Measurements from ENCODE around the gene FGF6. TPM values are rescaled to one million over a fixed set of nuclear protein-coding genes. Genes with fewer than 3 reads are reported as not detected.
"Not testable (repeated sequence)": the region's sequence is repeated elsewhere in the genome, so short reads cannot be mapped to it uniquely, and the experiment has no call there.

Gene FGF6, protein sequence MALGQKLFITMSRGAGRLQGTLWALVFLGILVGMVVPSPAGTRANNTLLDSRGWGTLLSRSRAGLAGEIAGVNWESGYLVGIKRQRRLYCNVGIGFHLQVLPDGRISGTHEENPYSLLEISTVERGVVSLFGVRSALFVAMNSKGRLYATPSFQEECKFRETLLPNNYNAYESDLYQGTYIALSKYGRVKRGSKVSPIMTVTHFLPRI
- not detected for total RNA-seq
- long read RNA-seq: 0 reads

DNA sequence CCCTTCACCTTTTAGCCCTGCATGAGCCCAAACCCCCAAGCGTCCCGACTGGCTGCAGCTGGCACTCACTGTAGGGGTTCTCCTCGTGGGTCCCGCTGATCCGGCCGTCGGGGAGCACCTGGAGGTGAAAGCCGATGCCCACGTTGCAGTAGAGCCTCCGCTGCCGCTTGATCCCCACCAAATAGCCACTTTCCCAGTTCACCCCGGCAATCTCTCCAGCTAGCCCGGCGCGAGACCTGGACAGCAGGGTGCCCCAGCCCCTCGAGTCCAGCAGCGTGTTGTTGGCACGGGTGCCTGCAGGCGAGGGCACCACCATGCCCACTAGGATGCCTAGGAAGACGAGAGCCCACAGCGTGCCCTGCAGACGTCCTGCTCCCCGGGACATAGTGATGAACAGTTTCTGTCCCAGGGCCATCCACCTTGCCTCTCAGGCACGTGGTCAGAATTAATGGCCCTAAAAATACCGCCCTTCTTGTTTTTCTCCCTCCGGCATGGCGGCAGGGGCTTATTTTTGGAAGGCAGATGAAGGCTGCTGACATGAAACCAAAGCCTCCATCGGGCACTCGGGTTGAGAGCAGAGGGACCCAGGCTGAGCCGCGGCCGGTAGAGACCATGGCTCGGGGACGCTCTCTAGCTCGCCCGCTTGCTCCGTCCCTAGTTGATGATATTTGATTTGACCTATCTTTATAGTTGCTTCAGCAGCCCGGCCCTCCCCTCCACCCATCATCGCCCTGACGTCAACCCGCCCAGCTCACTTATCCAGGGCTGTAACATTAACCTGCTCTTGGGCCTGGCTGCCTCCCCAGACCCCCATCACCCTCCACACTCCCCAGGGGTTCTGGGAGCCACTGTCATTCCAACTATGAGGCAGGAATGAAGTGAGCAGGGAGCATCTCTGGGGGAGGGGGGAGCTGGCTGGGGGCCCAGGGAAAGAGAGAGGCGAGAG, at the start of gene FGF6:
FGF6 (minus strand) TSS at position 660 of the 946 bp plus-strand sequence; CDS start at position 415, 245 bp downstream.
- intact Hi-C loops (cut with DNase I): no loop called here
- ATAC-seq (ENCODE audit: poor library complexity) (no peak), DNase-seq (no peak)

DNA sequence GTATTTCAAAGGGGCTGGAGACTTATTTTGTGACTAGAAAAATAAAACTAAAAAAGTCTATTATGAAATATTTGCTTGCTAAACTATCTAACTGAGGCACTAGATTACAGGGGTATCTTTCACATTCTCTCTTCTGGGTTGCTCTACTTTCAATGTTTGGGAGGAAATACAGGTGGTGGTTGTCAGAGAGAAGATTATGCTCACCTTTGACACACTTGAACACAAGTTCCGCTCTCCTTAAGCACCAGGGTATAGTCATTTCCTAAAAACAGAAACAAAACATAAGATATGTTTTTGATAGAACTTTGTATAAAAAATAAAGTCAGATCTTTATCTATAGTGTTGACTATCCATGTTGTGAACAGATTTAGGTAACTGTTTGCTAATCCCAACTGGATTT, 45.4 kb upstream of the FGF6 start:
- DNase-seq (no peak), ATAC-seq (ENCODE audit: poor library complexity) (no peak)
- intact Hi-C loops (cut with DNase I): no loop called here

DNA sequence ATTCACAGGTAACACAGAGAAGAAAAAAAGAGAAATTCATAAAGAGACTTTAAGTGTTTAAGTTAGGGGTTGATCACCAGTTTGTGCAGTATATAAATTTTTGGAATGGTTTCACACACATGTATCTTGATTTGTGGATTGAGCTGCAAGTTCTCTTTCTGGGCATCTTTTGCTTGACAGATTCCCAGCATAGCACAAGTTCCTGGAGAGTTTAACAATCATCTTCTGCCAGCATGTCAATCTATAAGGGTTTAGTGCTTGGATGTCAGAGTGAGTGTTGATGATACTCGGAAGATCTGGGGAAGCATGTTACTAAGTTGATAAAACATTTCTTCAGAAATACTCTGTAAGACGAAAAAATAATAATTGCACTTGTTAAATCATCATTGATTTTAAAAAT, 43.9 kb upstream of the FGF6 start:
- no peak for ATAC-seq (ENCODE audit: poor library complexity)
- intact Hi-C loops (cut with DNase I): no loop called here

DNA sequence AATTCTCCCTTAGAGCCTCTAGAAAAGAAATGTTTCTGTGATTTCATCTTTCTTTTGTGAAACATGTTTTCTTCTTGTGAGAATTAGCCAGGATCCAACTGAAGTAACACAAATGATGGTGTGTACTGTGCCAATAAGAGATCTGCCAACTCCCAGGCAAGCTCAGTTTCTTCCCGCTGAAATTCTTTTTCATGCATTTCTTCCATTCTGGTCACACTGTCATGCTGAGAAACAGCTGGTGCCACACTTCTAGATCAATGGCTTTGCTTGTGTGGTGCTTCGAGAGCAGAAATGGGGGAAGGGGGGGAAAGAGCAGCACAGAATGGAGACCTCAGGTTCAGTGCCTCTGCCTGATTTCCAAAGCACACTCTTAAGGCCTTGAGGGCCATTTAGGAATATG, 41.4 kb upstream of the FGF6 start:
- ATAC-seq (ENCODE audit: poor library complexity) (no peak), DNase-seq (no peak)
- intact Hi-C loops (cut with DNase I): no loop called here

More for the DNA sequence above, 43.9 kb upstream of the FGF6 start:
- DNase-seq: no peak

DNA sequence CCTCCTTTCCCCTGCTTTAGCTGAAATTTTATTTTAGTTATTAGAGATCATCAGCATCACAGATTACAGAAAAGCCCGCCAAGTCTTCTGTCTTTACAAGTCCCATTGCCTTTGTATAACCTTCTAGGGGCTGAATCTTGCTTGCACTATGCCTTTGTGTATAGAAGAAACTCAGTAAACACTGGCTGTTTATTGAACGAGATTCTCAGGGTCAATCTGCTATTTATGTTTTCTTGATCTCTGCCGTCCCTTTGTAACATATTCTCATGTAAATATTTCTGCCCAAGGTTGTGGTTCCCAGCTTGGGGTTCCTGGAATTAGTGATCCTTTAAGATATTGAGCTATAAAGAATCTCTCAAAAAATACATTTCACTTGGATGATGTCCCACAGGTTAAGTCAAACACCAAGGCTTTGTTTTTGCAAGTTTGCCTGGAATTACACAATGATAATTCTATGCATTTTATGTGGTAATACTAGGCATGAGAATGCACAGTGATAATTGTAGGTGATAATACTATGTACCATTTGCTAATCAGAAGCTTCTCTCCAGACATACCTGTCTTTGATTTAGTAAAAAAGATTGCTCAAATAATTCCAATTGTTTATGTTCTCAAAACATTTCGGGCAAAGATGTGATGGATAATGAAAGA, 40.6 kb upstream of the FGF6 start:
- no peak for DNase-seq
- intact Hi-C loops (cut with DNase I): no loop called here
- no peak for ATAC-seq (ENCODE audit: poor library complexity)

DNA sequence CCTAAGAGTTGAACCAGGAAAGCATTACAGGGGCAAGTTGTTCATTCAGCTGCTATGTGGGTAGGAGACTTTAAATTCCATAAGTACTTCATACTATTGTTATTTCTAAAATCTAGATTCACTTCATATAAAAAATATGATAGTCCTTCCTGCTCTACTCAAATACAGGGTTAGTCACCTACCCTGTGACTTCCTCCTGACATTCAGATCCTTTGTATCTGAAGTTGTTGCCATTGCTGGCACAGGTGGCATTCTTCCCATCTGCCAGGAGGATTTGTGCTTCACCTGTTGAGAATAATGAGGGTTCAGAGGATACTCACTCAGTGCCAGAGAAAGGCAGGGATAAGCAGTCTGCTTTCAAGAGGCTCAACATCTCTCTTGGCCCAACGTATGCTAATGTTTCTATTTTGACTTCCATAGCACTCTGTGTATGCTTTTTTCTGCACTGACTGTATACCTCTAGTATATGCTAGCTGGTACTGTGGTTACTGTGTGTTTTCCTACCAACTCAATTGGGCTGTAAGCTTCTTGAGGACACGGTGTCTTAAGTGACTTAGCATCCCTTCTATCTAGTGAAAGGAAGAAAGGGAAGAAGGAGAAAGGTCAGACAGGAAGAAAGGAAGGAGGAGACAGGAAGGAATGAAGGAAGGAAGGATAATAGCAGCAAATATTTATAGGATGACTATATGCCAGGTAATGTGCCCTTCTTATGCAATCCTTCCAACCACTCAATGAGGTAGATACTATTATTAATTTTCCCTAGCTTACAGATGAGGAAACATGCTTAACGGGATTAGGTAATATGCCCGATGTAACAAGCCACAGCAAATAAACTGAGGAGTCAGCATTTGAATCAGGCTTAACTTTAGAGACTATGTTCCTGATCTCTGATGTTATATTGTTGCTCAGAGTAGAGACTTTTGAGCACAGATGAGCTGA, 38.5 kb upstream of the FGF6 start:
- ATAC-seq (ENCODE audit: poor library complexity): no peak
- DNase-seq: no peak
- intact Hi-C loops (cut with DNase I): no loop called here

DNA sequence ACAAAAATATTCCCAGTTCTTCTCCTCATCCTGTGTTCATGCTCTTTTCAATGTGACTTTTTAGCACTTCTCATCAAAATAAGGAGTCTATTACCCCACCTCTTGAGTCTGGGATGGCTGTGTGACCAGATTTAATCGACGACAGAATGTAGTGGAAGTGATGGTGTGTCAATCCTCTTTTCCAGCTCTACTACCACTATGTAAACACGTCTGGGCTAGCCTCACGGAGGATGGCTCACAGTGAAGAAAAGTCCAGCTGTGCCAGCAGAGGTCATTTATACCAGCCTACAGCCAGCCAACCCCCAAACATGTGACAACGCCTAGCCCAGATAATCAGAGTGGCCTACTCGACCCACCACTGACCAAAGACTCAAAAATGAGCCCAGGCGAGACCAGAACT, 37.3 kb upstream of the FGF6 start:
- ATAC-seq (ENCODE audit: poor library complexity) (no peak), DNase-seq (no peak)
- intact Hi-C loops (cut with DNase I): no loop called here

DNA sequence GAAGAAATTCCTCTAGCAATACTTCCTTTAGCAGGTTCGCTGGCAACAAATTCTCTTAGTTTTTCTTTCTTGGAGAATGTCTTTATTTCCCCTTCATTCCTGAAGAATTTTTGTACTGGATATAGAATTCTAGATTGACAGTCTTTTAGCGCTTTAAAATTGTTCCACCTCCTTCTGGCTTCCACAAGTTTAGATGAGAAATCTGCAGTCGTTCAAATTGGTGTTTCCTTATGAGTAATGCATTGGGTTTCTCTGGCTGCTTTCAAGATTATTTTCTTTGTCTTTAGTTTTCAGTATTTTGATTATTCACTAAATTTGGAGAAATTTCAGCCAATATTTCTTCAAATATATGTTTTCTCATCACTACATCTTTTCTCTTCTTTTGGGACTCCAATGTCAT, 33.3 kb upstream of the FGF6 start:
- intact Hi-C loops (cut with DNase I): no loop called here
- no peak for DNase-seq

DNA sequence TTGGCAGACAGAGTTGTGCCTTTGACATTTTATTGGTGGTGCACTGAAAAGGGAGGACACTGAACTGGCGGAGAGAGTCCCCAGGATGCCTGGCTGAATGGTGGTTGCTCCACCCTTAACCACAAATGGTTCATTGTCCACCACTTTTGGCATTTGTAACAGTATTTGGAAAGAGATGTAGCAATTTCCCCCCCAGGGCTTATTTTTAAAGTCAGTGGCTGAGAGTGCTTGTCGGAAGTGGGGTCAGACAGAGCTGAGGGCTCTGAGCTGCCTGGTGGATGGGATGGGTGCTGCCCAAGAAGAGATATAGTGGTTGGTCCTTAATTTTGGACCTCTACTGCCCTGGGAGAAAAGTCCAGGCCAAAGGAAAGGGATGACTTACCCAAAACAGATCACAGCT, 31.5 kb upstream of the FGF6 start:
- peak; percentile 29 for ATAC-seq (ENCODE audit: poor library complexity)
- intact Hi-C loops (cut with DNase I): no loop called here
- no peak for DNase-seq

More for the DNA sequence above, 33.3 kb upstream of the FGF6 start:
- ATAC-seq (ENCODE audit: poor library complexity): no peak

DNA sequence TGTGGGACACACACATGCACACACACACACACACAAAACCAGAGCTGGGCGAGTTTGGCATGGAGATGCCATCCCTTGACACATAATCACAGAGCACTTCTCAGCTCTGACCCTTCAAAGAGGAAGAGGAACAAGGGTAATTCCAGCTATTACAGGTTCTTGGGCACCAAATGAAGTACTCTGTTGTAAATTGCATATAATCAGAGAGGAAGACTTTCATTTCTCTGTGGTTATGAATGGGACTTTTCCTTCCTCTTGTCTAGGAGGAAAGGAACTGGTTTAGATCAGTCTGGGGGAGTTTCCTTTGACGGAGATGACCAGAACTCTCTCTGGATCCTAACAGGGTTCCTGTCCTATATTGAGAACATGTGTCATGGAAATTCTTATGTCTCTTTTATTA, 26.4 kb upstream of the FGF6 start:
- DNase-seq (no peak), ATAC-seq (ENCODE audit: poor library complexity) (no peak)
- intact Hi-C loops (cut with DNase I): no loop called here

DNA sequence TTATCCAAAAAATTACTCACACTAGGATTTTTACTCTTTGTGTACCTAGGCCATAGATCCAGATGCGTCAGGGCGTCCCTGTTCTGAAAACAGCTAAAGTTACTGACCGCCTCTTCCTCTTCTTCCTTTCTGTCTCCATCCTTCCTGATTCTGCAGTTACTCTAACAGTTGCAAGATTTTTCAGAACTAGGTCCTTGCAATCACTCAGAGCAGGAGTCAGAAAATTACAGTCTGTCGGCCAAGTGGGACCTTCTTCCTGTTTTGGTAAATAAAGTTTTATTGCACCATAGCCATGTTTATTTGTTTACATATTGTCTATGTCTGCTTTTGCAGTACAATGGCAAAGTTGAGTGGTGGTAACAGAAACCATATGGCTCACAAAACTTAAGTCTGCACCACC, 25.6 kb upstream of the FGF6 start:
- intact Hi-C loops (cut with DNase I): no loop called here
- ATAC-seq (ENCODE audit: poor library complexity): no peak
- DNase-seq: no peak

DNA sequence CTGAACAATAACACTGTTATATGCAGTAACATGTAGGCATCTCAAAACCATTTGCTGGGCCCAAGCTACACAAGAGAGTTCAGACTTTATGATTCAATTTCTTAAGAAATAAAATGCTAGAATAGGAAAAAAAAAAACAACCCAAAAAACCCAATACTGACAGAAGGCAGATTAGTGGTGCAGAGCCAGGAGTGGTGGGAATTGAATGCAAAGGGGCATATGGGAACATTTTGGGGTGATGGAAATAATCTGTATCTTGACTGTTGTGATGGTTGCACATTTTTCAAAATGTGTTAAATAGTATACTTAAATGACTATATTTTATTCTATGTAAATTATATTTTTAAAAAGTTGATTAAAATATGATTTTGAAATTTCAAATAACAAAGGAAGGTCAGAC, 23.4 kb upstream of the FGF6 start:
- DNase-seq (no peak), ATAC-seq (ENCODE audit: poor library complexity) (no peak)
- intact Hi-C loops (cut with DNase I): no loop called here

DNA sequence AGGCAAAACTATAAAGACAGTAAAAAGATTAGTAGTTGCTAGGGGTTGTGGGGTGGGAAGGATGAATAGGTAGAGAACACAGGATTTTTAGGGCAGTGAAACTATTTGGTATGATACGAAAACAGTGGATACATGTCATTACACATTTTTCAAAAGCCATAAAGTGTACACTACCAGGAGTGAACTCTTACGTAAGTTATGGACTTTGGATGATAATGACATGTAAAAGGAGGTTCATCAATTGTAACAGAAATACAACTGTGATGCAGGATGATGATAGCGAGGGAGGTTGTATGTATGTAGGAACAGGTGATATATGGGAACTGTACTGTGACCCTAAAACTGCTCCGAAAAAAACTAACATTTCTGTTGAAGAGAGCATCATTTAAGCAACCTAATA, 15.1 kb upstream of the FGF6 start:
- intact Hi-C loops (cut with DNase I): no loop called here
- DNase-seq (no peak), ATAC-seq (ENCODE audit: poor library complexity) (no peak)

DNA sequence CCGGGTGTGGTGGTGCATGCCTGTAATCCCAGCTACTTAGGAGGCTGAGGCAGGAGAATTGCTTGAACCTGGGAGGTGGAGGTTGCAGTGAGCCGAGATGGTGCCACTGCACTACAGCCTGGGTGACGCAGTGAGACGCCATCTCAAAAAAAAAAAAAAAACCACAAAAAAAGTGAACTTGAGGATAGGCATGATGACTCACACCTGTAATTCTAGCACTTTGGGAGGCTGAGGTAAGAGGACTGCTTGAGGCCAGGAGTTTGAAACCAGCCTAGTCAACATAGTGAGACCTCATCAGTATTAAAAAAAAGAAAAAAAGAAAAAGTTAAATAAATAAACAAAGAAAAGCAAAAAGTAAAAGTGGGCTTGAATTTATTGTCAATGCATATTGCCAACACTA, 10.2 kb upstream of the FGF6 start:
- ATAC-seq (ENCODE audit: poor library complexity); intact Hi-C loops (cut with DNase I); DNase-seq: not testable (repeated sequence)

DNA sequence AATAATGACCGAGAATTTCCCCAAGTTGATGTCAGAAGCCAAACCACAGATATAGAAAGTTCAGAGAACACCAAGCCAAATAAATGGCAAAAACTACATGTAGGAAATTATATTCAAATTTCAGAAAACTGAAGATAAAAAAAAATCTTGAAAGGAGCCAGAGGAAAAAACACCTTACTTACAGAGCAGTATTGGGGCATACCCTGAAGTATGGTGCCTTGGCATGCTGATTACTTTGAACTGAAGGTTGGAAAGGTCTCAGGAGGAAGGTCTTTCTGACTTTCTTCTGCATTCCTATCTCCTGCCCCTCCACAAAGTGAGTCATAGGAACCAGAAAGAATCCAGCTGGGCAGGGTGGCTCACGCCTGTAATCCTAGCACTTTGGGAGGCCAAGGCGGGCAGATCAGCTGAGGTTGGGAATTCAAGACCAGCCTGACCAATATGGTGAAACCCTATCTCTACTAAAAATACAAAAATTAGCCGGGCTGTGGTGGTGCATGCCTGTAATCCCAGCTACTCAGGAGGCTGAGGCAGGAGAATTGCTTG, 8.8 kb upstream of the FGF6 start:
- intact Hi-C loops (cut with DNase I): no loop called here
- DNase-seq: no peak
- no peak for ATAC-seq (ENCODE audit: poor library complexity)

DNA sequence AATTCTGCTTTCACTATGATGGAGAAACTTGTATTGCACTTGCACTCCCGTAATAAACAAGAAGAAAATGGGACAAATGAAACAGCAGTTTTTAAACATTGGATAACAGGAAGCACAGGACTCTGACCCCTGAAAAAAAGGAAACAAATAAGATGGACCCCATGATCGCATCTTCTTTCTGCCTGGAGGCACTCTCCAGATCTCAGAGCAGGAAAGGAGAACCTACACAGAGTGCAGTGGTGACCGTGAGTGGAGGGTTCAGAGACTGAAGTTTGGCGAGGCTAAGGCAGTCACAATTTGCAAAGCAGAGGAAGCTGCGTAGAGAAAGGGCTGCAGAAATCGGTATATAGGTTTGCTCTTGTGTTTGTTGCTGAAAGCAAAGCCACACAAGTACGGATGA, 6.1 kb upstream of the FGF6 start:
- intact Hi-C loops (cut with DNase I): no loop called here
- DNase-seq (no peak), ATAC-seq (ENCODE audit: poor library complexity) (no peak)

DNA sequence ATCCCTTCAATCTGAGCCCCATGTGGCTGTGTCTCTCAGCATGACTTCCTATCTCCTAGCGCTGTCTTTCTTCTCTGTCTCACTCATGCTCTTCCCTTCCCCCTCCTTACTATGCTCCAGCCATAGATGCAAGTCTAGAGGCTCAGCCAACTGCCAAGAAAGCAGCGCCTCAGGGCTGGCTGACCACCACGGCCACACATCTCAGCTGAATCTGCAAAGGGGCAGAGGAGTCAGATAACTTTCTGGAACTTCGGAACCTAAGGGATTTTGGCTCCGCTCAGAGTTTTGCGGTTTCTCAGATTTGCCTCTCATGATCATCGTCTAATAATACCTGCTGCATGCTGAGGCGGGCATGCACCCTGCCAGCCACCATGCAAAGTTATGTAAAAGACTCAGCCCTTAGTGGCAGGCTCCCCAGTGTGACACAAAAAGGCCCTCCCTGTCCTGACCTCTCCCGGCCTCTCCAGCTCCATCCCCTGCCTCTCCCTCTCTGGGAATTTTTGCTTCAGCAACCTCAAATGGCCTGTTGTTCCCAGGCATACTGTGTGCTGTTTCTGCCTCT, 5.0 kb upstream of the FGF6 start:
- DNase-seq: no peak
- ATAC-seq (ENCODE audit: poor library complexity): peak; percentile 80
- intact Hi-C loops (cut with DNase I): no loop called here

DNA sequence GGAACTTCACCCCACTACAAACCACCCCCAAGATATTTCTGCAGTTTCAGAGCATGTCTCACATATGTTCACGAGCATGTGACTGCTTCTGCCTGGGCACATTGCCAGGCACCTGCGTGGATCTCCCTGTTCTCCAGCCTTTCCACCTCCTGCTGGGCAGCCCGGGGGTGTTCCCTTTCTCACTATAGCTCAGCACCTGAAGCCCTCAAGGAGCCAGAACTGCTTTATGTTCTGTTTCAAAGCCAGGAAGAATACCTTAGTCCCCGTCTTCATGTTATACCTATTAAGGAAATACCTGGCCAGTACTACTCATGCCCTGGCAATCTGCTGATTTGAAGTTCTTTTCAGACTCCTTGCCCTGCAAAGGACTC, 4.2 kb upstream of the FGF6 start:
- intact Hi-C loops (cut with DNase I): no loop called here
- DNase-seq (no peak), ATAC-seq (ENCODE audit: poor library complexity) (no peak)

Data from Right ventricle myocardium superior (tissue), 1 donor.